CD14-positive monocyte (primary cell): ENCODE results near the gene RRAGA. TPM values are rescaled to one million over a fixed set of nuclear protein-coding genes. Genes with fewer than 3 reads are reported as not detected.

Experiments used
- DNase-seq, 3 donors: peaks; one replicate each; pipeline ENCODE4 v3.0.0-alpha.2; 2011 to 2022
- H2AFZ ChIP-seq: 2 replicates; pipeline ENCODE4 v1.6.0; 2012; ENCODE audit warnings: mild to moderate bottlenecking, low read depth, low read length, inconsistent platforms; ENCODE audit not compliant: insufficient read depth, poor library complexity, severe bottlenecking
- H3K27ac ChIP-seq, 2 donors: 1 replicate in 1 of 2; 2 replicates in 1 of 2; pipeline ENCODE4 v1.5.1; 2012 to 2013; ENCODE audit warnings: low read length in 2 of 2, control low read depth in 1 of 2, inconsistent platforms in 1 of 2, low read depth in 1 of 2, mild to moderate bottlenecking in 1 of 2
- H3K27me3 ChIP-seq, 2 donors: one replicate each; pipeline versions ENCODE4 v1.6.0 to v1.6.1; 2011 to 2013; ENCODE audit warnings: low read length in 2 of 2; ENCODE audit not compliant: control insufficient read depth in 2 of 2, insufficient read depth in 2 of 2
- H3K36me3 ChIP-seq, 2 donors: replicated peaks in 1 of 2; 1 replicate in 1 of 2; 2 replicates in 1 of 2; pipeline versions ENCODE4 v1.5.1 to v1.6.1; 2012 to 2013; ENCODE audit warnings: low read length in 2 of 2, control low read depth in 1 of 2, inconsistent platforms in 1 of 2, mild to moderate bottlenecking in 1 of 2; ENCODE audit not compliant: insufficient read depth in 2 of 2, control insufficient read depth in 1 of 2
- H3K4me1 ChIP-seq, 2 donors: 1 replicate in 1 of 2; 2 replicates in 1 of 2; pipeline versions ENCODE4 v1.5.1 to v1.6.1; 2012 to 2013; ENCODE audit warnings: low read length in 2 of 2, control low read depth in 1 of 2, inconsistent platforms in 1 of 2, mild to moderate bottlenecking in 1 of 2, moderate library complexity in 1 of 2; ENCODE audit not compliant: insufficient read depth in 2 of 2, control insufficient read depth in 1 of 2
- H3K4me2 ChIP-seq: replicated peaks from 2 replicates; pipeline ENCODE3; 2012; ENCODE audit warnings: low read length, moderate library complexity, mild to moderate bottlenecking; ENCODE audit not compliant: poor library complexity, severe bottlenecking; ENCODE audit errors: extremely low read depth
- H3K4me3 ChIP-seq, 3 experiments: fragments of 200-600 bp in 1 of 3; sonication (generic) in 1 of 3; replicated peaks in 1 of 3; 1 replicate in 2 of 3; 2 replicates in 1 of 3; pipeline ENCODE4 v1.5.1; 2011 to 2013; ENCODE audit warnings: low read length in 3 of 3, mild to moderate bottlenecking in 3 of 3, control low read depth in 2 of 3, low read depth in 2 of 3, inconsistent platforms in 1 of 3, moderate library complexity in 1 of 3
- H3K79me2 ChIP-seq: 2 replicates; pipeline ENCODE4 v1.6.0; 2012; ENCODE audit warnings: mild to moderate bottlenecking, control low read depth, inconsistent platforms, low read length, moderate library complexity; ENCODE audit not compliant: insufficient read depth
- H3K9ac ChIP-seq: 2 replicates; pipeline ENCODE4 v1.6.0; 2017; ENCODE audit warnings: low read length, mild to moderate bottlenecking; ENCODE audit not compliant: insufficient read depth, poor library complexity, severe bottlenecking
- H3K9me3 ChIP-seq, 2 donors: replicated peaks in 1 of 2; 1 replicate in 1 of 2; 2 replicates in 1 of 2; pipeline versions ENCODE4 v1.5.1 to v1.6.1; 2012 to 2013; ENCODE audit warnings: low read length in 2 of 2, control low read depth in 1 of 2; ENCODE audit not compliant: control insufficient read depth in 1 of 2, insufficient read depth in 1 of 2
- H4K20me1 ChIP-seq: 2 replicates; pipeline ENCODE4 v1.6.0; 2012; ENCODE audit warnings: mild to moderate bottlenecking, low read length, control low read depth, moderate library complexity; ENCODE audit not compliant: insufficient read depth
- H3K27ac Mint-ChIP-seq, 7 donors: one replicate each; pipeline ENCODE4 v1.8.0; 2020; ENCODE audit warnings: mild to moderate bottlenecking in 7 of 7, mixed read lengths in 7 of 7, moderate library complexity in 6 of 7, inconsistent platforms in 2 of 7
- H3K27me3 Mint-ChIP-seq, 3 donors: one replicate each; pipeline ENCODE4 v1.8.0; 2021 to 2022; ENCODE audit warnings: low read depth in 3 of 3, mild to moderate bottlenecking in 3 of 3, mixed read lengths in 3 of 3, moderate library complexity in 3 of 3, inconsistent platforms in 1 of 3
- H3K36me3 Mint-ChIP-seq, 2 donors: one replicate each; pipeline ENCODE4 v1.8.0; 2020; ENCODE audit warnings: mixed read lengths in 2 of 2, inconsistent platforms in 1 of 2, mild to moderate bottlenecking in 1 of 2
- H3K4me1 Mint-ChIP-seq: one replicate; pipeline ENCODE4 v1.8.0; 2020; ENCODE audit warnings: mild to moderate bottlenecking, mixed read lengths
- H3K4me3 Mint-ChIP-seq, 2 donors: one replicate each; pipeline ENCODE4 v1.8.0; 2020; ENCODE audit warnings: mild to moderate bottlenecking in 2 of 2, mixed read lengths in 2 of 2, moderate library complexity in 1 of 2
- H3K9me3 Mint-ChIP-seq, 7 donors: one replicate each; pipeline ENCODE4 v1.8.0; 2020 to 2022; ENCODE audit warnings: mixed read lengths in 7 of 7, mild to moderate bottlenecking in 6 of 7, moderate library complexity in 6 of 7, inconsistent platforms in 2 of 7
- CTCF ChIP-seq: fragments of 200-600 bp; IDR thresholded peaks from one replicate; pipeline ENCODE4 v1.8.0; 2022; ENCODE audit warnings: antibody characterized with exemption, mild to moderate bottlenecking
- WGBS: methylation state at CpG from one replicate; pipeline ENCODE4 v1.1.5; 2013; ENCODE audit warnings: missing lambda C conversion rate; ENCODE audit not compliant: insufficient coverage; 5-methylcytosine and 5-hydroxymethylcytosine counted together
- intact Hi-C, 2 donors: fragments of 100-400 bp; cut with micrococcal nuclease; formaldehyde crosslinking; loops; one replicate each; pipeline versions ENCODE4 v1.15.0 to v1.15.1; 2023
- polyA plus RNA-seq, 3 donors: library from polyadenylated mRNA; depleted of rRNA in 1 of 3; unstranded in 2 of 3; stranded (reverse) in 1 of 3; fragments of 300-500 nt in 2 of 3; fragments of >200 nt in 1 of 3; fragmentation: Illumina TruSeq in 2 of 3; gene quantifications; 1 replicate in 2 of 3; 2 replicates in 1 of 3; pipeline ENCODE4 v1.2.3, GENCODE V29; 2012 to 2021

RRAGA gene
- polyA plus RNA-seq, 3 donors, result 21.5 to 115 (median 93.9) TPM

- H2AFZ ChIP-seq, result no peak overlapping the region
- no peaks in the 10 kb centered on the region for H3K79me2 ChIP-seq
- Mint-ChIP-seq H3K4me1 (no peaks in the 10 kb centered on the region), H3K36me3 (peaks cover 60 to 86% of the 10 kb centered on the region in 2 donors), H3K4me3 (no peak overlapping the region), H3K9me3 (no peaks in the 10 kb centered on the region), H3K27me3 (no peaks in the 10 kb centered on the region), H3K27ac (peak overlapping the region in 1 of 7 donors; percentile 61)
- DNase-seq, result no peak
- no peak overlapping the region for H3K27ac ChIP-seq
- intact Hi-C loops, result no loop called here
- H3K4me2 ChIP-seq, result no peak overlapping the region
- WGBS, result 86% methylated on average over 1 of the region's 2 CpGs
- no peaks in the 10 kb centered on the region for H3K9me3 ChIP-seq
- TF ChIP-seq CTCF, result no peak
- no peaks in the 10 kb centered on the region for H3K27me3 ChIP-seq
- no peak overlapping the region for H3K9ac ChIP-seq
- no peak overlapping the region for H3K4me3 ChIP-seq
- H4K20me1 ChIP-seq, result no peaks in the 10 kb centered on the region
- peaks cover 72 to 85% of the 10 kb centered on the region in 2 donors for H3K36me3 ChIP-seq
- H3K4me1 ChIP-seq, result no peaks in the 10 kb centered on the region
Observed at GRCh38 chr9:19074229-19074628, 25.0 kb downstream of the RRAGA start.

- Histone ChIP-seq H3K4me1 (no peaks in the 10 kb centered on the region), H2AFZ (no peak overlapping the region), H3K36me3 (peaks cover 70 to 83% of the 10 kb centered on the region in 2 donors), H3K27ac (no peak overlapping the region), H3K9ac (no peak overlapping the region), H3K4me2 (no peak overlapping the region), H3K27me3 (no peaks in the 10 kb centered on the region), H3K4me3 (no peak overlapping the region), H3K9me3 (no peaks in the 10 kb centered on the region), H3K79me2 (no peaks in the 10 kb centered on the region), H4K20me1 (no peaks in the 10 kb centered on the region)
- Mint-ChIP-seq H3K36me3 (peaks cover 58 to 86% of the 10 kb centered on the region in 2 donors), H3K4me1 (no peaks in the 10 kb centered on the region), H3K27me3 (no peaks in the 10 kb centered on the region), H3K4me3 (no peak overlapping the region), H3K27ac (no peak overlapping the region), H3K9me3 (no peaks in the 10 kb centered on the region)
- no CpG with 5 or more reads among the region's 1 CpG for WGBS
- TF ChIP-seq CTCF, result no peak
- no peak for DNase-seq
- intact Hi-C loops, result no loop called here
Observed at GRCh38 chr9:19074836-19075235, 25.6 kb downstream of the RRAGA start.
